ENCODE results near the gene MLLT6.
"Not testable (repeated sequence)": the region's sequence is repeated elsewhere in the genome, so short reads cannot be mapped to it uniquely, and the experiment has no call there.

Gene MLLT6

DNA sequence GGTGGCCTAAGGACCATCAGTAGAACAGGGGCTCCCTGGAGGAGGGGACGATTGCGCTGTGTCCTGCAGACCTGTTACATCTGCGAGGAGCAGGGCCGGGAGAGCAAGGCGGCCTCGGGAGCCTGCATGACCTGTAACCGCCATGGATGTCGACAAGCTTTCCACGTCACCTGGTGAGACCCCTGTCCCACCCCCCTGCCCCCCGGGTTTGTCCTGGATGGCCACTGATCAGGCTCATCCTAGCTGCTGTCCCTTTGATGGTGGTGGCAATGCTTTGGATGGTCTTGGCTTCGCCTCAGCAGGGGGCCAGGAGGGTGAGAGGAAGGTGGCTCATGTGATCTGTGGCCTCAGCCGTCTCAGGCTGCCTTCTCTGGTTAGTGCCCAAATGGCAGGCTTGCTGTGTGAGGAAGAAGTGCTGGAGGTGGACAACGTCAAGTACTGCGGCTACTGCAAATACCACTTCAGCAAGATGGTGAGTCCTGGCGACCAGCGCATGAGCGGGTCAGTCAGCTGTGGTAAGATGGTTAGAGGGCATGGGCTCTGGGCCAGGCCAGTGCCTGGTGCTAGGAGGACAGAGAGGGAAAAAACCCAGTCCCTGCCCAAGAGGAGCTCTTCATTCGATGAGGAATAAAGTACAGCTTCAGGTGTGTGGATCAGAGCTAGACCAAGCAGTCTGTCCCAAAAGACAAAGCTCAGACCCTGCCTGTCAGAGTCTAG, 4.2 kb downstream of the MLLT6 start:
- DNase-seq = no peak

DNA sequence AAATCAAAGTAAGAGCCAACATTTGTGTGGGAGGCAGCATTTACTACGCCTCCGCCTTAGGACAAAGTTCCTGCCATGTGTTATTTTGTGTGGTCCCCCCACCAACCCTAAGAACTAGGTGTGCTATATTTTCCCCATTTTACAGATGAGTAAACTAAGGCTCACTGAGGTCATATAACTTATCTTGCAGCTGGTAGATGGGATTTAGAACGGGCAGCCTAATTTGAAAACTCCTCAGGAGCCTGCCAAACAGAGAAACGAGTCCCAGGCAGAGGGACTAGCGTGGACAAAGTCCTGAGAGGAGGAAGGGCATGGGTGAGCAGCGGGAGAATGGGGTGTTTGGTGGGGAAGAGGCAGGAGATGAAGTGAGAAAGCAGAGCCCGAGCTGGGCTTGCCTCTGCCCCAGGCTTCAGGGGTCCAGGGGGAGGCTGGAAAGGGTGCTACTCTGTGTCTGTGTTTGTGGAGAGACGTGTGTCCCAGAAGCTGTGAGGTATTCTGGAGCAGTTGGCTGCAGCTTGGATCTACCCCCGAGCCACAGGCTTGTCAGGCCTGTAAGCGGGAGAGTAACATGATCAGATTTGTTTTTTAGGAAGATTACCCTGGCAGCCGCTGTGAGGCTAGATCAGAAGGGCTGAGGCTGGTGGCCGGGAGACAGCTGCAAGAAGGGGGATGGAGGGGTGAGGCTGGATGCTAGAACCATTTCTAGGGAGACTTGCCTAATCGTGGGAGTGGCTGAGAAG, 5.0 kb downstream of the MLLT6 start:
- no peak for DNase-seq

DNA sequence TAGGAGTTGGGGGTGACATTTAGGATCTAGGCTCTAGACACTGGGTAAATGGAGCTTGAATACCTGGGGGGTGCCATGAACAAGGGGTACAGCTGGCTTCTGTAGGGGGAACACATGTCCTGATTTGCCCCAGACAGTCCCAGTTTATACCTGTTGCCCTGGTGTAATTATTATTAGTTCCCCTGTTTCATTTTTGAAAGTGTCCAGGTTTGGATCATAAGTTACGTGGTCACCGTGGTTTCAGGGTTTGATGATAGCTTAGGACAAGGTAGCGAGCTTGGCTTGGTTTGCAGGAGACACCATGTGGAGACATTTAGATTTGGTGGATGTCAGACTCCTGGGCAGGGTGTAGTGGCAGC, 5.5 kb downstream of the MLLT6 start:
- no peak for DNase-seq

DNA sequence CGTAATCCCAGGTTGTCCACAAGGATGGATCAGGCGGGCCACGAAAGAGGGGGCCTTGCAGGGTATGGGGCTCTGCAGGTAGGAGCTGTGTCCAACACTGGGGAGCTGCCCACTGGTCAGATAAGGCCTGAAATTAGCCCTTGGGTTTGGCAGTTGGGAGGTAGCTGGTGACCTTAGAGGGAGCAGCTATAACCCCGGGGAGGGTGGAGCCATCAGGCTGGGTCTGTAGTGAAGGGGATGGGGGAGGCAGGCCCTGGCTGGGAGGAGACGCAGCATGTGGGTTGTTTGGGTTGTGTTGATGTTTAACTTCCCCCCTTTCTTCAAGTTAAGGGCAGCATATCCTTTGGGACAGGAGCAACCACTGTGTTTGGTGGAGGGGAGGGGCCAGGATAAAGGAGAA, 5.9 kb downstream of the MLLT6 start:
- no peak for DNase-seq

DNA sequence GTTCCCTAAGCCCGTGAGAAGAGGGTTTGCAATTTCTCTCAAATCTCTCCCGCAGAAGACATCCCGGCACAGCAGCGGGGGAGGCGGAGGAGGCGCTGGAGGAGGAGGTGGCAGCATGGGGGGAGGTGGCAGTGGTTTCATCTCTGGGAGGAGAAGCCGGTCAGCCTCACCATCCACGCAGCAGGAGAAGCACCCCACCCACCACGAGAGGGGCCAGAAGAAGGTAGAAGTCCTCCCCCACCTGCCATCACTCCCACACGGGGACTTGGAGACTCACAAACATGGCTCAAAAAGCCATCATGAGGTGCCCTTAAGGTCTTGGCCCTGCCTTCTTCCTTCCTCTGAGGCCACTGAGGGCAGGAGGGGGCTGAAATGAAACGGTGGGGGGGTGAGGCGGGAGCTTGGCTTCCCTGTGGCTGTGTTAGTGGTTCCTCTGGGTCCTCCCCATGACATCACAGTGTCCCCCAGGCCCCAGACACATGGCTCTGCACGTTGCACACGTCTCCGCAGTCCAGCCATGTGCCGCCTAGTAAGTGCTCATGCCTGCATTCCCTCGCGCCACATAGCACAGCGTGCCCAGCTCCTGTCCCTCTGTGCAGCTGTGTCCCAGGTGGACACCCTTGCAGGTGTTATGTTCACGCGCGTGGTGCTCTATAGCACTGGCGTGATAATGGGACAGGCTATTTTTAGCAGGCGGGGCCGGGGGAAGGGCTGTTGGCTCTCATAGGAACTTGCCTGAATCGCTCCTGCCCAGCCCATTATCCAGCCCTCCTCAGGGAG, 6.9 kb downstream of the MLLT6 start:
- DNase-seq = no peak

DNA sequence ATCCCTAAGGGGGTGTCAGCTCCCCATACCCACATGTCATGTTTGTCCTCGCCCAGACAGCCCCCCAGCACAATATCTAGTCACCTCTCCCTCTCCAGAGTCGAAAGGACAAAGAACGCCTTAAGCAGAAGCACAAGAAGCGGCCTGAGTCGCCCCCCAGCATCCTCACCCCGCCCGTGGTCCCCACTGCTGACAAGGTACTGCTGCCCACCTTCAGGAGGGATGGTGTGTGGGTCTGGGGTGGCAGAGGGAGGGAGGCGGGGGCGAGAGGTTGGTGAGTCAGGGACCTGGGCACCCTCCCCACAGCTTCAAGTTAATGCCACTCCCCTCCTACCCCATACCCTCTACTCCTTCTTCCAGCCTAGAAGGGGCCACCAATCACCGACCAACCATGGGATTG, 7.5 kb downstream of the MLLT6 start:
- DNase-seq = no peak

DNA sequence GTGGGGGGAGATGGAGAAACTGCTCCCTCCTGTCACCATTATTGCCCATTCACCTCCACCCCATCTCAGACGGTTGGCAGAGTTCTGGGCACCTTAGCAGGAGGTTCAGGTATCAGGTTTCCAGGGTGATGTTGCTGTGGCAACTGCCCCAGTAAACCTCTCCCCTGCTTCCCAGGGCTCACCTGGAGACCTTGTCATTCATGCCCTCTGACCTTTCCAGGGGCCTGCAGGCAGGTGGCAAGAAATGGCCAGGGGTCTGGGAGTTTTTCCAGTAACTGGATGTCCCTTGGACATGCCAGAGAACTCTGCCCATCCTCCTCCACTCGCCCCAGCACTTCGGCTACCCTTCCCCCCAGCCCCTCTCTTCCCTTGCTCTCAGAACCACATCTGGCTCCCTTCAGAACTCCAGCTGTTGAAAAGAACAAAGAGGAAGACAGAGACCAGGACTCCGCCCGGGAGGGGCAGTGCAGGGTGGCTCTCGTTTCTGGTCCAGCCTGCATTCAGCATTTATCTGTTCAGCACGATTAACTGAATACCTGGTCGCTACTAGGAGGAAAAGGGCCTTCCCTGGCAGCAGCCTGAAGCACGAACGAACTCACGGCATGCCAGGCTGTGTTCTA, 8.5 kb downstream of the MLLT6 start:
- no peak for DNase-seq

DNA sequence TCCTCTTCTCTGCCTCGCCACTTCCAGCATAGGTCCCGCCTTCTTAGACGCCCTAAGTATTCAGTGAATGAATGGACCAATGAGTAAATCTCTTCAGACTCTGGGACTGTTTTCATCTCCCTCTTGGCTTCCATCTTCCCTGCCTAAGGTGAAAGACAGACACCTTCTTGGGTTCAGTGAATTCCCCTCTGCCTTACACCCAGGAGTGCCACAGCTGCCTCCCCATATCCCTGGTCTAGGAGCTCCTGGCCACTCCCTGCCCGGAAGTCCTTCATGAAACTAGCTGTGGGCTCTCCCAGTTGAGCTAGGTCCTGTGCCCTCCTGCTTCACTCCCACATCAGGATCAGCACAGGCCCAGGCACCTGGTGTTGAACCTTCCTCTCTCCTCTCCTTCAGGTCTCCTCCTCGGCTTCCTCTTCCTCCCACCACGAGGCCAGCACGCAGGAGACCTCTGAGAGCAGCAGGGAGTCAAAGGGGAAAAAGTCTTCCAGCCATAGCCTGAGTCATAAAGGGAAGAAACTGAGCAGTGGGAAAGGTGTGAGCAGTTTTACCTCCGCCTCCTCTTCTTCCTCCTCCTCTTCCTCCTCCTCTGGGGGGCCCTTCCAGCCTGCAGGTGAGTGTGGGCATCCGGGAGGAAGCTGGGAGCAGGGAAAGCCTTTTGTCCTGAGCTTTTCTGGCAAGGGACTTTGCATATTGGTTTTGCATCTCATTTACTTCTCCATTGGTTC, 10.3 kb downstream of the MLLT6 start:
- DNase-seq = no peak

DNA sequence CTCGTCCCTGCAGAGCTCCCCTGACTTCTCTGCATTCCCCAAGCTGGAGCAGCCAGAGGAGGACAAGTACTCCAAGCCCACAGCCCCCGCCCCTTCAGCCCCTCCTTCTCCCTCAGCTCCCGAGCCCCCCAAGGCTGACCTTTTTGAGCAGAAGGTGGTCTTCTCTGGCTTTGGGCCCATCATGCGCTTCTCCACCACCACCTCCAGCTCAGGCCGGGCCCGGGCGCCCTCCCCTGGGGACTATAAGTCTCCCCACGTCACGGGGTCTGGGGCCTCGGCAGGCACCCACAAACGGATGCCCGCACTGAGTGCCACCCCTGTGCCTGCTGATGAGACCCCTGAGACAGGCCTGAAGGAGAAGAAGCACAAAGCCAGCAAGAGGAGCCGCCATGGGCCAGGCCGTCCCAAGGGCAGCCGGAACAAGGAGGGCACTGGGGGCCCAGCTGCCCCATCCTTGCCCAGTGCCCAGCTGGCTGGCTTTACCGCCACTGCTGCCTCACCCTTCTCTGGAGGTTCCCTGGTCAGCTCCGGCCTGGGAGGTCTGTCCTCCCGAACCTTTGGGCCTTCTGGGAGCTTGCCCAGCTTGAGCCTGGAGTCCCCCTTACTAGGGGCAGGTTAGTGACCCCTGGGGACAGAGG, 11.4 kb downstream of the MLLT6 start:
- DNase-seq = no peak

DNA sequence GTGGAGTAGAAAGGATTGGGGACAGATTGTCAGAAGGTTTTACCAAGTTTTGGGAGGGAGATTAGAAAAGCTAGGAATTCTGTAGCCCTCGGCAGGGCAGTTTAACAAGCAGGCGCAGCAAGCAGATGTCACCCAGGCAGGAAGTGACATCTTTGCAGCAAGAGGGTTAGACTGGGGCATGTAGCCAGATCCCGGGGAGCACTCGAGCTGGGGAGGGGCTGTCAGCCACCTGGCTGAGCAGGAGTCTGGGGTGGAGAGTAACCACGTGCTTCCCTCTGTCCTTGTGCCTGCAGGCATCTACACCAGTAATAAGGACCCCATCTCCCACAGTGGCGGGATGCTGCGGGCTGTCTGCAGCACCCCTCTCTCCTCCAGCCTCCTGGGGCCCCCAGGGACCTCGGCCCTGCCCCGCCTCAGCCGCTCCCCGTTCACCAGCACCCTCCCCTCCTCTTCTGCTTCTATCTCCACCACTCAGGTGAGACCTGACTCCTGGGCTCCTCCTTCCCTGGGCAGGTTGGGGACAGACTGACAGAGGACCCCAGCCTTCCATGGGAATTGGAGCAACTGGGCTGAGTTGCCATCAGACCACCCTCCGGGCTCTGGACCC, 12.2 kb downstream of the MLLT6 start:
- no peak for DNase-seq

DNA sequence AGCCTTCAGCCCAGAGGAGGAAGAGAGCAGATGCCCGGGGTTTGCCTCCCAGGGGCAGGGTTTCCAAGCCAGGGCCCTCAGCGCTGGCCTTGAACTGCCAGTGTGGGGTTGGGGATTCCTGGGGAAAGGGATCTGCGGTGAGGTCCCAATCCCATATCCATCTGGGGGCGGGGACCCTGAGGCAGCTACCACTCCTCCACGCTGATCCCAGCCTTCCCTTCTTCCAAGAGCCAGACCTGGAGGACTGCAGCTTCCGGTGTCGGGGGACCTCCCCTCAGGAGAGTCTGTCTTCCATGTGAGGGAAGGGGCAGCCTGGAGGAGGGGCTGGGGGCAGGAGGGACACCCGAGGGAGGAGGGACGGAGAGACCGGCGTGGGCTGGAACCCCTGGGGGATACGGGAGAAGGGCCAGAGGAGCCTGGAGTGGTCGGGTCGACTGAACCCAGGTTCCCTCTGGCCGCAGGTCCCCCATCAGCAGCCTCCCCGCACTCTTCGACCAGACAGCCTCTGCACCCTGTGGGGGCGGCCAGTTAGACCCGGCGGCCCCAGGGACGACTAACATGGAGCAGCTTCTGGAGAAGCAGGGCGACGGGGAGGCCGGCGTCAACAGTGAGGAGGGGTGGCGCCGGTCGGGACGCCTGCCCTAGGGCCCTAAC, 14.3 kb downstream of the MLLT6 start:
- no peak for DNase-seq

DNA sequence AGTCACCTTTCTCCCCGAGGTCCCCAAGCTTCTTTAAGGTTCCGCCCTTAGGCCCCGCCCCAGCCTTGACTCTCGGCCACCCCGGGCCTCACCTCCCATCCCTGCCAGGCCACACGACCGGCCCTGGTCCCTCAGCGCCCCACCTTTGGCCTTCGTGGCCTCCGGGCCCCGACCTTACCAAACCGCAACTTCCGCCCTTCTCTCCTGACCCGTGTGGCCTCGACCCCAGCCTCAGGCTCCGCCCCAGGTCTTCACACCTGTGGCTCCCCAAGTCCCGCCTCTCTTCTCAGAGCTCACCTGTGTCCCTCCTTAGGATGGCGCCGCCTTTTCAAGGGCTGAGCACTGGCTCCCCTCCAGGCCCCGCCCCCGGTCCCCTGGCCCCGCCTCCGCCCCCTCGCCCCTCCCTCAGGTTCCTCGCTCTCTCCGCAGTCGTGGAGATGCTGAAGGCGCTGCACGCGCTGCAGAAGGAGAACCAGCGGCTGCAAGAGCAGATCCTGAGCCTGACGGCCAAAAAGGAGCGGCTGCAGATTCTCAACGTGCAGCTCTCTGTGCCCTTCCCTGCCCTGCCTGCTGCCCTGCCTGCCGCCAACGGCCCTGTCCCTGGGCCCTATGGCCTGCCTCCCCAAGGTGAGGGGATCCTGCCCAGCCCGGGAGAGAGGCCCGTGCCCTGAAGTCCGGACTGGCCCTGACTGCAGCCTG, 15.0 kb downstream of the MLLT6 start:
- no peak for DNase-seq

DNA sequence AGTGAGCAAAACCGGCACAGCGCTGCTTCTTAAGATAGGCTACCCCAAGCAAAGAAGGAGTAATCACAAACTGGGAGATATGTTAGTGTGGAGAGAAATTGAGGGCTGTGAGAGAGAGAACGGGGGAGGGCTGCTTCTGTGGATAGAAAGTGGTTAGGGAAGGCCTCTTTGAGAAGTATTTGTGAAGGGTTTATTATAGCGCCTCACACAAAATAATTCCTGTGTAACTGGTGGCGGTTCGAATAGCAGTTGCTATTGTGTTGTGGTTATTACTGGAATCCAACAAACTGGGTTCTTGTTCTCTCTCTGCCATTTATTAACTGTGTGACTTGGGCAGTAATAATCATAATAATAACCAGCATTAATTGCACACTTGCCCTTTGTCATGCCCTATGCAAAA, 15.9 kb downstream of the MLLT6 start:
- DNase-seq = no peak

DNA sequence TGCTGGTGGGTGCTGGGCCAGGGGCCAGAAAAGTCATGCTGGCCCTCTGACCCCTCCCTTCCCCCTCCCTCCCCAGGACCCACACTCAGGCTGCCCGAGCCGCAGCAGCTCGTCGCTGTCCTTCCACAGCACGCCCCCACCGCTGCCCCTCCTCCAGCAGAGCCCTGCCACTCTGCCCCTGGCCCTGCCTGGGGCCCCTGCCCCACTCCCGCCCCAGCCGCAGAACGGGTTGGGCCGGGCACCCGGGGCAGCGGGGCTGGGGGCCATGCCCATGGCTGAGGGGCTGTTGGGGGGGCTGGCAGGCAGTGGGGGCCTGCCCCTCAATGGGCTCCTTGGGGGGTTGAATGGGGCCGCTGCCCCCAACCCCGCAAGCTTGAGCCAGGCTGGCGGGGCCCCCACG, 16.7 kb downstream of the MLLT6 start:
- DNase-seq = no peak

DNA sequence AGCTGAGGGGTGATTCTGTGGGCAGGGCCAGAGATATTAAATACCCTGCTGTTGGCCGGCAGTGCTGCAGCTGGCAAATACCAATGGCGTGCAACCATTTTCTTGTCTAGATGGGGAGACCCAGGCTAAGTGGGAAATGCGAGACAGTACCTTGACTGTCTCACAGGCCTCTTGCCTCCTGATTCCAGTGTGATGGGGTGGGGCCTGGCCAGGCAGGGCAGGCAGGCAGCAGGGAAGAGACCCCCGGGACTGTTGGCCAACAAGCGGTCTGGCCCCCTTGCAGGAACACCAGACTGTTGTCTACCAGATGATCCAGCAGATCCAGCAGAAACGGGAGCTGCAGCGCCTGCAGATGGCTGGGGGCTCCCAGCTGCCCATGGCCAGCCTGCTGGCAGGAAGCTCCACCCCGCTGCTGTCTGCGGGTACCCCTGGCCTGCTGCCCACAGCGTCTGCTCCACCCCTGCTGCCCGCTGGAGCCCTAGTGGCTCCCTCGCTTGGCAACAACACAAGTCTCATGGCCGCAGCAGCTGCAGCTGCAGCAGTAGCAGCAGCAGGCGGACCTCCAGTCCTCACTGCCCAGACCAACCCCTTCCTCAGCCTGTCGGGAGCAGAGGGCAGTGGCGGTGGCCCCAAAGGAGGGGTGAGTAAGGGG, 19.4 kb downstream of the MLLT6 start:
- no peak for DNase-seq

DNA sequence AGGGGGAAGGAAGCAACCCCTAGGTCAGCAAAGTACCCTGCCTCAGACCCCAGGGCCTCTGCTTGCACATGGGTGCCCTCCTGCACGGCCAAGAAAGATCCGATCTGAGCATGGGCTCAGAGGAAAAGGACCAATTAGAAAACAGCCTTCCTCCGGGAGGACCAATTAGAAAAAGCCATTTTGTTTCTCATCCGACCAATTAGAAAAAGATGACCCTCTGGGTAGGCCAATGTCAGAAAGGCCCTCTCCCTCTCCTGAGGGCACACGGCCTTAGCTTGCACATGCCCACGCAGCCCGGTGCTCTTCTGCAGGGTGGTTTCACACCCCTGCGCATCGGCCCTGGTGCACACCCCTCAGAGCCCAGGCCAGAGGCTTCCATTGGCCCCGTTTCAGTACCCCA, 20.0 kb downstream of the MLLT6 start:
- no peak for DNase-seq

DNA sequence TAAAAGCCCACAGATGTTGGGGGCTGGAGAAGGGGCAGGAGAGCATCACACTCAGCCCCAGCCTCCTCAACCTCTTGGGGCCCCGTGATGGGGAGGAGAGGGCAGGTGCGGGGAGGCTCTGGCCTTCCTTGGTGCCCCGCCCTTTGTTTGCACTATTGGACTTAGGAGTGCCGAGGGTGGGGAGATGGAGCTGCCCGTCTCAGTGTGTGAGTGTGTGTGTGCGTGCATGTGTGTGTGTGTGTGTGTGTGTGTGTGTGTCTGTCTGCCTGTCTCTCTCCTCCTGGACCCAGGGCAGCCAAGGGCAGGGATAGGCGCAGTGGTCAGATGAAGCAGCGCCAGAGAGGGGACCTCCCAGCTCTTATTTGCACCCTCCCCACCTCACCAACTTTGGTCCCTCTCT, 21.1 kb downstream of the MLLT6 start:
- not testable (repeated sequence) for DNase-seq

DNA sequence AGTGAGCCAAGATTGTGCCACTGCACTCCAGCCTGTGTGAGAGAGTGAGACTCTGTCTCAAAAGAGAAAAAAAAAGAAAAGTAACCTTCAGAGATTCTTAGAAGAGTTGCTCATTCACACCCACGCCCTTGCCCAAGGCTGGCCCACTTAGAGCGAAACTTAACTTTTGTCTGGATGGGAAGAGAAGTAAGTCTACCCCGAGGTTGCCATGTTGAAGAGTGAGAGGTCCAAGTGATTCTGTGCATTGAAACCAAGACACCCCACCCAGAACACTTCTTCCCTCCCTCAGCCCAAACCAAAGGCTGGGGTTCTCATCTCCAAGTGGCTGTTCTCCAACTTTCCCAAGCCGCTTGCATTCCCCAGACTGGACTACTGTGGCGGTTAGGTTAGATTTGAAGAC, 22.7 kb downstream of the MLLT6 start:
- no peak for DNase-seq

DNA sequence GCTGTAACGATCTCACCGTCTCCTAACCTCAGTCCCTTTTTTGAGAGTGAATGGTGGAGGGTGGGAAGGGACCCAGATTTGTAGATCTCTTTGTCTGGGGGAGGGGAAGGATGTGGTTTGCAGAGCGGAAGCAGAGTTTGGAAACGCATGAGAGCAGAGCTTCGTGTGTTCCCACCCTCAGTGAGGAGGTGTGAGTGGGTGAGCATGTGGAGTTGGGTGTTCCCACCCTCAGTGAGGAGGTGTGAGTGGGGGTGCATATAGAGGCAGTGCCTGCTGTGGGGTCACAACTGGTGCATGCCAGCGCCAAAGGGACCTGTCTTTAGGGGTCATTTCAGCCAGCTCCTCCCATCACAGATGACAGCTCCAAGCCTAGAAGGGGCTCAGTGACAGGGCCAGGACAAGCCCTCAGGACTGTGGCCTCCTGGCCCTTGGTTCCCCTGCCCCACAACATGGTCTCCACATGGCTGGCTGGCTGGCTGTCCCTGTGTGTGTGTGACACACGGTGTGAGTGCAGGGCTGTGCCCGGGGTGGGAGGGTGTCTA, 23.3 kb downstream of the MLLT6 start:
- DNase-seq = no peak

DNA sequence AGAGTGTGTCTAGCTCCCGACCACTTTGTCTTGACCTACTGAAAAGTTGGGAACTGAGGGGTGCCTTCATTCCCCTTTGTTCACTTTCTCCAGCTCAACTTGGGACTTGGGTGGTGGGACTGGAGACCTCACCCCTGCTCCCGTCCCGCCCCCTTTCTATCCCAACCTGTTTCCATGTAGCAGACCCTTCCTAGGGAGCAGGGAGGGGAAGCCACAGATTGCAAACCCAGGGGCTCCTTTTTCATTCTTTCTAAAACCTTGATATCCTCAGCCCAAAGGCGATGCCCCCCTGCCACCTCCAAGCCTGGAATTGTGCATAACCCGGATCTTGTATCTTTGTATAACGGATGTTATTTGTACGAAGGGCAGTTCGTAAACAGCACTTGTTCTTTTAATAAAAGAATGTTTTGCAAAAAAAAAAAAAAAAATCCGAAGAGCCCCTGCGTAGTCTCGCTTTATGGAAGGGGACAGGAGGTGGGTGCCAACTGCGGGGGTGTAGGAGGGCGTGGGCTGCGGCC, 24.4 kb downstream of the MLLT6 start:
- no peak for DNase-seq

All from KG1 (cell line).